ENCODE results near the gene SULT1A1. TPM values are rescaled to one million over a fixed set of nuclear protein-coding genes. Genes with fewer than 3 reads are reported as not detected.
A peak's percentile ranks its signal among the peaks of the same experiment; 100 is the strongest.
"Not testable (repeated sequence)": the region's sequence is repeated elsewhere in the genome, so short reads cannot be mapped to it uniquely, and the experiment has no call there.

The SULT1A1 gene
- total RNA-seq, 2 experiments from 2014 or later = 13.8 to 14.4 TPM

GRCh38 chr16:28615486-28616223 lies 5.8 kb upstream of the SULT1A1 start:
- H3K27me3 Mint-ChIP-seq; H3K27ac ChIP-seq (ENCODE audit: low read depth in 1 of 2, low read length in 2 of 2); H3K27ac Mint-ChIP-seq; ATAC-seq (ENCODE audit: poor library complexity); H3K9me3 ChIP-seq (ENCODE audit: control insufficient read depth in 1 of 2, insufficient read depth in 1 of 2, low read length in 2 of 2); H3K4me1 ChIP-seq (ENCODE audit: insufficient read depth, low read length); H3K4me3 Mint-ChIP-seq; H3K4me3 ChIP-seq (ENCODE audit: low read length); POLR2A ChIA-PET; H3K36me3 ChIP-seq (ENCODE audit: insufficient read depth, low read length); H3K4me1 Mint-ChIP-seq (ENCODE audit: low read depth); CTCF ChIA-PET; H3K9me3 Mint-ChIP-seq; H3K27me3 ChIP-seq (ENCODE audit: control insufficient read depth in 1 of 2, insufficient read depth in 2 of 2, low read length in 2 of 2): not testable (repeated sequence)
- TF ChIP-seq, protein P1, sequence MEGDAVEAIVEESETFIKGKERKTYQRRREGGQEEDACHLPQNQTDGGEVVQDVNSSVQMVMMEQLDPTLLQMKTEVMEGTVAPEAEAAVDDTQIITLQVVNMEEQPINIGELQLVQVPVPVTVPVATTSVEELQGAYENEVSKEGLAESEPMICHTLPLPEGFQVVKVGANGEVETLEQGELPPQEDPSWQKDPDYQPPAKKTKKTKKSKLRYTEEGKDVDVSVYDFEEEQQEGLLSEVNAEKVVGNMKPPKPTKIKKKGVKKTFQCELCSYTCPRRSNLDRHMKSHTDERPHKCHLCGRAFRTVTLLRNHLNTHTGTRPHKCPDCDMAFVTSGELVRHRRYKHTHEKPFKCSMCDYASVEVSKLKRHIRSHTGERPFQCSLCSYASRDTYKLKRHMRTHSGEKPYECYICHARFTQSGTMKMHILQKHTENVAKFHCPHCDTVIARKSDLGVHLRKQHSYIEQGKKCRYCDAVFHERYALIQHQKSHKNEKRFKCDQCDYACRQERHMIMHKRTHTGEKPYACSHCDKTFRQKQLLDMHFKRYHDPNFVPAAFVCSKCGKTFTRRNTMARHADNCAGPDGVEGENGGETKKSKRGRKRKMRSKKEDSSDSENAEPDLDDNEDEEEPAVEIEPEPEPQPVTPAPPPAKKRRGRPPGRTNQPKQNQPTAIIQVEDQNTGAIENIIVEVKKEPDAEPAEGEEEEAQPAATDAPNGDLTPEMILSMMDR (IDR thresholded peaks at IDR 0.05) = peak; percentile 56
- H3K36me3 Mint-ChIP-seq (ENCODE audit: low read depth) = peaks cover 15% of the 10 kb centered on the region
- DNase-seq = peak in 4 of 14 experiments; percentile 17 to 36 (median 24)
- intact Hi-C loops (cut with DNase I, micrococcal nuclease) = loop anchor here in 1 of 2 experiments (5.0 to 10.0 kb wide), 2 partner anchors 61 to 338 kb away; partner anchors contain the start of gene SGF29

GRCh38 chr16:28614561-28614960 lies 4.7 kb upstream of the SULT1A1 start:
- DNase-seq; H3K36me3 ChIP-seq (ENCODE audit: insufficient read depth, low read length); H3K4me3 Mint-ChIP-seq; H3K27ac Mint-ChIP-seq; H3K4me1 ChIP-seq (ENCODE audit: insufficient read depth, low read length); H3K9me3 Mint-ChIP-seq; H3K27ac ChIP-seq (ENCODE audit: low read depth in 1 of 2, low read length in 2 of 2); CTCF ChIA-PET; H3K9me3 ChIP-seq (ENCODE audit: control insufficient read depth in 1 of 2, insufficient read depth in 1 of 2, low read length in 2 of 2); H3K27me3 ChIP-seq (ENCODE audit: control insufficient read depth in 1 of 2, insufficient read depth in 2 of 2, low read length in 2 of 2); H3K36me3 Mint-ChIP-seq (ENCODE audit: low read depth); ATAC-seq (ENCODE audit: poor library complexity); H3K27me3 Mint-ChIP-seq; POLR2A ChIA-PET; H3K4me3 ChIP-seq (ENCODE audit: low read length): not testable (repeated sequence)
- intact Hi-C loops (cut with DNase I, micrococcal nuclease) = loop anchor here in 1 of 2 experiments (10.0 kb wide), 1 partner anchor 60 kb away; the partner anchor contains the start of gene SGF29
- H3K4me1 Mint-ChIP-seq (ENCODE audit: low read depth) = peaks cover 14% of the 10 kb centered on the region

- H3K27me3 ChIP-seq (ENCODE audit: control insufficient read depth in 1 of 2, insufficient read depth in 2 of 2, low read length in 2 of 2); H3K27me3 Mint-ChIP-seq; POLR2A ChIA-PET; H3K27ac Mint-ChIP-seq; DNase-seq; H3K27ac ChIP-seq (ENCODE audit: low read depth in 1 of 2, low read length in 2 of 2); ATAC-seq (ENCODE audit: poor library complexity); H3K4me3 Mint-ChIP-seq; H3K36me3 Mint-ChIP-seq (ENCODE audit: low read depth); H3K36me3 ChIP-seq (ENCODE audit: insufficient read depth, low read length); H3K9me3 ChIP-seq (ENCODE audit: control insufficient read depth in 1 of 2, insufficient read depth in 1 of 2, low read length in 2 of 2); H3K4me1 ChIP-seq (ENCODE audit: insufficient read depth, low read length); H3K4me3 ChIP-seq (ENCODE audit: low read length); CTCF ChIA-PET; H3K9me3 Mint-ChIP-seq: not testable (repeated sequence)
- intact Hi-C loops (cut with DNase I, micrococcal nuclease) = loop anchor here in 1 of 2 experiments (10.0 kb wide), 1 partner anchor 59 kb away; the partner anchor contains the start of gene SGF29
- peaks cover 15% of the 10 kb centered on the region for H3K4me1 Mint-ChIP-seq (ENCODE audit: low read depth)
Observed at GRCh38 chr16:28613912-28614311, 4.1 kb upstream of the SULT1A1 start.

DNA sequence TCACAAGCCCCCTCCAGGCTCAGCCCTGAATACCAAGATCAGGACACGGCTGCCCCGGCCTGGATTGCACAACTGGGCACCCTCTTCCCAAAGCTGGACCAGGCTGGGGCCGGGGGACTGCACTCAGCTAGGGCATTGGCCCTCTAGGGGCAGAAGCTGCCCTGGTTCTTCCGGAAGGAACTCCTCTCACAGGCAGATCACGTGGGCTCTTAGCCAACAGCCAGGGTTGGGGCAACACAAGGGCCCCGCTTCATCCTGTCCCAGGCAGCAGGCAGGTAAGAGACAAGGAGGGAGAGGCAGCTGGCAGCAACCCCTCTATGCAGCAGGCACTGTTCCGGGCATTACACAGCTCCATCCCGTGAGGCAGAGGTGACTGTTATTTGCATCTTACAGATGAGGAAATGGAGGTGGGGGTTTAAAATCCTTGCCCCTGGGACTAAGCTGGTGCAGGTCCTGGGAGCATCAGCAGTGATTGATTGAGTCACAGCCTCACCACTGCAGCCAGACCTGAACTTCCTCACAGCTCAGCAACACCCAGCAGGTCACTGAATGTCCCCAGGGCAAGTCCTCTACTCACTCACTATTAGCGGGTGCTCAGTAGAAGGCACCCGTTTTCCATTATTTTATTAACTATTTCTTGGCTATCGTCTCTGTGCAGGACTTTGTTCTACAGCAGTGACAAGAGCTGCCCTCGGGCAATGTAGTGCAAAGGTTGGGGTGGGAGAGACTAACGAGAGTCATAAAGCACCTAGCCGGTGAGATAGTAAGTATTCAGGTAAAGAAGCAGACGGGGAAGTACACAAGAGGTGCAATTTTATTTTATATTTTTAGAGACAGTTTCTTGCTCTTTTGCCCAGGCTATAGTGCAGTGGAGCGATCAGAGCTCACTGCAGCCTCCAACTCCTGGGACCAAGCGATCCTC lies 2.8 kb upstream of the SULT1A1 start:
- H3K27me3 Mint-ChIP-seq; H3K27ac Mint-ChIP-seq; CTCF ChIA-PET; H3K9me3 ChIP-seq (ENCODE audit: control insufficient read depth in 1 of 2, insufficient read depth in 1 of 2, low read length in 2 of 2); H3K4me3 ChIP-seq (ENCODE audit: low read length); H3K36me3 Mint-ChIP-seq (ENCODE audit: low read depth); H3K36me3 ChIP-seq (ENCODE audit: insufficient read depth, low read length); H3K4me3 Mint-ChIP-seq; POLR2A ChIA-PET; H3K9me3 Mint-ChIP-seq; H3K27ac ChIP-seq (ENCODE audit: low read depth in 1 of 2, low read length in 2 of 2); H3K4me1 ChIP-seq (ENCODE audit: insufficient read depth, low read length); DNase-seq; H3K27me3 ChIP-seq (ENCODE audit: control insufficient read depth in 1 of 2, insufficient read depth in 2 of 2, low read length in 2 of 2): not testable (repeated sequence)
- ATAC-seq (ENCODE audit: poor library complexity) = peak; percentile 96
- intact Hi-C loops (cut with DNase I, micrococcal nuclease) = loop anchor here in 1 of 2 experiments (10.0 kb wide), 1 partner anchor 58 kb away; the partner anchor contains the start of gene SGF29
- peaks cover 15% of the 10 kb centered on the region for H3K4me1 Mint-ChIP-seq (ENCODE audit: low read depth)
